A549 (cell line): ENCODE data around the gene NDEL1. TPM values are rescaled to one million over a fixed set of nuclear protein-coding genes. Genes with fewer than 3 reads are reported as not detected.

ENCODE experiments used
- ATAC-seq, 2 experiments: fragments of 200-7000 bp in 1 of 2; fragments of >200 bp in 1 of 2; cut with Nextera tagmentation in 1 of 2; cut with Tn5 transposase in 1 of 2; 3 replicates each; pipeline versions ENCODE4 v1.8.0 to v1.9.1; 2018 to 2020; ENCODE audit warnings: mild to moderate bottlenecking in 1 of 2, moderate library complexity in 1 of 2
- CTCF ChIA-PET: fragments of 300-600 bp; sonication (Branson Sonifier 250); formaldehyde crosslinking; extraction: SDS; loops from one replicate; lab custom pipeline; 2021; ENCODE audit warnings: antibody characterized with exemption, inconsistent platforms; lab: Yijun Ruan, JAX
- POLR2A ChIA-PET: fragments of 350-600 bp; formaldehyde crosslinking; extraction: SDS; loops from one replicate; lab custom pipeline; 2021; ENCODE audit warnings: antibody characterized with exemption, inconsistent platforms; lab: Yijun Ruan, JAX
- DNase-seq, 2 experiments: peaks; one replicate each; pipeline versions ENCODE4 v3.0.0 to v3.0.0-alpha.2; 2011 to 2016; ENCODE audit warnings: low read depth in 1 of 2, low spot score in 1 of 2
- FAIRE-seq: peaks from 2 replicates; lab custom pipeline; 2011; peaks lifted over from hg19 to GRCh38; lab: Jason Lieb, UNC
- H3K27ac ChIP-seq, 2 experiments: fragments of >200 bp; sonication (Bioruptor Twin); formaldehyde crosslinking; 3 replicates each; pipeline ENCODE4 v1.5.1; 2016 to 2017
- H3K4me1 ChIP-seq: fragments of >200 bp; sonication (Bioruptor Twin); formaldehyde crosslinking; 3 replicates; pipeline ENCODE4 v1.6.1; 2016
- H3K4me2 ChIP-seq: fragments of >200 bp; sonication (Bioruptor Twin); formaldehyde crosslinking; 3 replicates; pipeline ENCODE4 v1.6.1; 2016
- H3K4me3 ChIP-seq: fragments of >200 bp; sonication (Bioruptor Twin); formaldehyde crosslinking; 3 replicates; pipeline ENCODE4 v1.5.1; 2016
- H3K9me3 ChIP-seq: fragments of >200 bp; sonication (Bioruptor Twin); formaldehyde crosslinking; 3 replicates; pipeline ENCODE4 v1.6.1; 2016
- CEBPB ChIP-seq, 2 experiments: fragments of >200 bp in 1 of 2; sonication (Bioruptor Twin) in 1 of 2; formaldehyde crosslinking in 1 of 2; IDR thresholded peaks; 2 replicates each; pipeline ENCODE4 v1.6.1; 2012 to 2016
- CHD2 ChIP-seq: fragments of 150-350 bp; IDR thresholded peaks from 2 replicates; pipeline ENCODE4 v1.6.1; 2014; ENCODE audit warnings: low read length; ENCODE audit not compliant: partially characterized antibody
- CTCF ChIP-seq: fragments of >200 bp; sonication (Bioruptor Twin); formaldehyde crosslinking; IDR thresholded peaks from 3 replicates; pipeline ENCODE4 v1.5.1; 2016
- EHF ChIP-seq: fragments of 250-450 bp; sonication (Bioruptor Pico); IDR thresholded peaks from 2 replicates; pipeline ENCODE4 v1.5.0; 2020; ENCODE audit warnings: mild to moderate bottlenecking
- EP300 ChIP-seq, 2 experiments: fragments of >200 bp; sonication (Bioruptor Twin); formaldehyde crosslinking; IDR thresholded peaks; 2 replicates in 1 of 2; 3 replicates in 1 of 2; pipeline ENCODE4 v1.6.1; 2016 to 2017
- FOSB ChIP-seq: fragments of 250-450 bp; sonication (Bioruptor Pico); IDR thresholded peaks from 2 replicates; pipeline ENCODE4 v1.5.0; 2020; ENCODE audit warnings: mild to moderate bottlenecking, moderate library complexity
- FOSL2 ChIP-seq, 2 experiments: fragments of 450-650 bp in 1 of 2; fragments of >200 bp in 1 of 2; sonication (Bioruptor Twin) in 1 of 2; formaldehyde crosslinking; IDR thresholded peaks; 2 replicates each; pipeline versions ENCODE4 v1.5.0 to v1.6.1; 2016 to 2020; ENCODE audit warnings: mild to moderate bottlenecking in 1 of 2, moderate library complexity in 1 of 2
- HES2 ChIP-seq: fragments of >200 bp; sonication (Bioruptor Twin); formaldehyde crosslinking; IDR thresholded peaks from 2 replicates; pipeline ENCODE4 v1.6.1; 2016
- HEYL ChIP-seq: fragments of 250-450 bp; sonication (Bioruptor Pico); IDR thresholded peaks from 2 replicates; pipeline ENCODE4 v1.8.0; 2021; ENCODE audit warnings: mild to moderate bottlenecking, moderate library complexity
- HMGXB4 ChIP-seq: fragments of 250-450 bp; sonication (Bioruptor Pico); IDR thresholded peaks from 2 replicates; pipeline ENCODE4 v1.5.0; 2021; ENCODE audit warnings: mild to moderate bottlenecking, moderate library complexity, borderline replicate concordance
- JUNB ChIP-seq: fragments of >200 bp; sonication (Bioruptor Twin); formaldehyde crosslinking; IDR thresholded peaks from 2 replicates; pipeline ENCODE4 v1.6.1; 2016
- KDM5A ChIP-seq: fragments of 200-600 bp; sonication (generic); IDR thresholded peaks from 2 replicates; pipeline ENCODE4 v1.6.1; 2016; ENCODE audit warnings: antibody characterized with exemption, mild to moderate bottlenecking
- MYC ChIP-seq: IDR thresholded peaks from 2 replicates; pipeline ENCODE4 v1.6.1; 2012; ENCODE audit warnings: mild to moderate bottlenecking, inconsistent platforms, low read length, improper control_type of control experiment, borderline replicate concordance
- PBX3 ChIP-seq: IDR thresholded peaks from 2 replicates; pipeline ENCODE4 v1.6.1; 2012
- PHF8 ChIP-seq: fragments of 200-600 bp; sonication (generic); IDR thresholded peaks from 2 replicates; pipeline ENCODE4 v1.6.1; 2016; ENCODE audit warnings: low read depth, mild to moderate bottlenecking, antibody characterized with exemption, moderate library complexity, borderline replicate concordance
- POLR2AphosphoS2 ChIP-seq: conservative IDR thresholded peaks from 2 replicates; pipeline ENCODE4 v1.6.1; 2012; ENCODE audit warnings: low read length, improper control_type of control experiment, inconsistent platforms
- RCOR1 ChIP-seq: fragments of 150-350 bp; IDR thresholded peaks from 2 replicates; pipeline ENCODE4 v1.6.1; 2014; ENCODE audit warnings: antibody characterized with exemption, low read length, low read depth
- RNF2 ChIP-seq: fragments of 200-600 bp; sonication (generic); IDR thresholded peaks from 2 replicates; pipeline ENCODE4 v1.6.1; 2016; ENCODE audit warnings: low read depth, mild to moderate bottlenecking, antibody characterized with exemption, moderate library complexity, borderline replicate concordance
- SREBF2 ChIP-seq: fragments of 450-650 bp; IDR thresholded peaks from 2 replicates; pipeline ENCODE4 v1.6.1; 2014; ENCODE audit warnings: mild to moderate bottlenecking, moderate library complexity
- TP53 ChIP-seq: fragments of 250-450 bp; sonication (Bioruptor Pico); IDR thresholded peaks from 2 replicates; pipeline ENCODE4 v1.5.0; 2021; ENCODE audit warnings: mild to moderate bottlenecking, moderate library complexity
- ZFP36 ChIP-seq: fragments of 450-650 bp; IDR thresholded peaks from 2 replicates; pipeline ENCODE4 v1.6.1; 2014; ENCODE audit warnings: borderline replicate concordance; ENCODE audit not compliant: partially characterized antibody
- ZNF302 ChIP-seq: fragments of 250-450 bp; sonication (Bioruptor Pico); IDR thresholded peaks from 2 replicates; pipeline ENCODE4 v1.9.0; 2021; ENCODE audit warnings: inconsistent platforms, mild to moderate bottlenecking, moderate library complexity
- ZSCAN20 ChIP-seq: fragments of 250-450 bp; sonication (Bioruptor Pico); IDR thresholded peaks from 2 replicates; pipeline ENCODE4 v1.8.0; 2022; ENCODE audit warnings: mild to moderate bottlenecking, moderate library complexity
- WGBS: methylation state at CpG from one replicate; pipeline ENCODE4 v1.1.6; 2017; ENCODE audit errors: missing lambda C conversion rate; 5-methylcytosine and 5-hydroxymethylcytosine counted together
- polyA plus RNA-seq, 4 experiments: library from polyadenylated mRNA; depleted of rRNA in 3 of 4; stranded (reverse); fragments of >200 nt; fragmentation: RNase III in 1 of 4; extraction: RNeasy Plus Mini Kit Qiagen cat#74134 plus additional on column Dnase treatment in 1 of 4; gene quantifications; 2 replicates in 3 of 4; 3 replicates in 1 of 4; pipeline ENCODE4 v1.2.3, GENCODE V29; 2011 to 2017

NDEL1 gene
- polyA plus RNA-seq, 2 of the 4 experiments (the other 2 are of a cell fraction), result 53.3 to 91.0 TPM

- ATAC-seq, result no peak
- CTCF ChIA-PET, result interaction anchor here (1.0 to 2.1 kb wide), 3 partner anchors 9 to 251 kb away, joined by 3 to 6 read pairs (median 4); no protein-coding TSS in a partner anchor
- POLR2A ChIA-PET, result interaction anchor here (0.5 kb wide), 1 partner anchor 40 kb away, joined by 5 read pairs; no protein-coding TSS in a partner anchor
- WGBS, result 85% methylated on average over 13 of the region's 13 CpGs
- no peak overlapping the region for H3K4me3 ChIP-seq
- no peak for DNase-seq
- FAIRE-seq, result no peak
- no peak overlapping the region for H3K27ac ChIP-seq
- H3K4me1 ChIP-seq, result no peaks in the 10 kb centered on the region
- no peak for TF ChIP-seq JUNB
- no peak for TF ChIP-seq EP300 (IDR thresholded peaks at IDR 0.05)
- no peak for TF ChIP-seq SREBF2
- no peak overlapping the region for H3K4me2 ChIP-seq
- no peaks in the 10 kb centered on the region for H3K9me3 ChIP-seq
Measured at GRCh38 chr17:8496081-8496480, 60.4 kb downstream of the NDEL1 start.

GRCh38 chr17:8499171-8499570 is 63.5 kb downstream of the NDEL1 start:
- DNase-seq, result no peak
- peak; percentile 43 for FAIRE-seq
- POLR2A ChIA-PET, result no interaction called here
- H3K4me2 ChIP-seq, result no peak overlapping the region
- 90% methylated on average over 9 of the region's 9 CpGs for WGBS
- H3K4me3 ChIP-seq, result no peak overlapping the region
- ATAC-seq, result no peak
- H3K9me3 ChIP-seq, result no peaks in the 10 kb centered on the region
- CTCF ChIA-PET, result interaction anchor here (0.6 kb wide), 1 partner anchor 54 kb away, joined by 3 read pairs; no protein-coding TSS in a partner anchor
- TF ChIP-seq CHD2, result no peak
- no peak for TF ChIP-seq CEBPB (IDR thresholded peaks at IDR 0.05)
- TF ChIP-seq POLR2AphosphoS2, result no peak
- no peak for TF ChIP-seq FOSB
- no peak for TF ChIP-seq TP53
- TF ChIP-seq RCOR1, result no peak
- no peak for TF ChIP-seq CTCF
- TF ChIP-seq FOSL2 (IDR thresholded peaks at IDR 0.05), result no peak
- no peak for TF ChIP-seq FOSL2 (CRISPR knock-in tag; IDR thresholded peaks at IDR 0.05)
- no peak for TF ChIP-seq PHF8
- TF ChIP-seq ZFP36, result no peak
- no peak for TF ChIP-seq MYC
- TF ChIP-seq ZSCAN20 (CRISPR knock-in tag), result no peak
- no peaks in the 10 kb centered on the region for H3K4me1 ChIP-seq
- H3K27ac ChIP-seq, result no peak overlapping the region

- ATAC-seq, result no peak
- no peak for FAIRE-seq
- Histone ChIP-seq H3K9me3 (no peaks in the 10 kb centered on the region), H3K4me2 (no peak overlapping the region)
- POLR2A ChIA-PET, result no interaction called here
- CTCF ChIA-PET, result no interaction called here
- no peak for DNase-seq
- WGBS, result 90% methylated on average over 5 of the region's 5 CpGs
- TF ChIP-seq CHD2 (no peak), KDM5A (no peak), FOSB (no peak), HMGXB4 (CRISPR knock-in tag) (no peak), ZFP36 (no peak), HEYL (no peak), FOSL2 (IDR thresholded peaks at IDR 0.05) (no peak), FOSL2 (CRISPR knock-in tag; IDR thresholded peaks at IDR 0.05) (no peak), EP300 (IDR thresholded peaks at IDR 0.05) (no peak), PBX3 (no peak), HES2 (no peak), RNF2 (no peak), EHF (CRISPR knock-in tag) (no peak), RCOR1 (no peak), POLR2AphosphoS2 (no peak), ZNF302 (CRISPR knock-in tag) (no peak)
- TF ChIP-seq, all 56 proteins: peak for 0
- H3K4me1 ChIP-seq, result no peaks in the 10 kb centered on the region
- H3K4me3 ChIP-seq, result no peak overlapping the region
- no peak overlapping the region for H3K27ac ChIP-seq
Measured at GRCh38 chr17:8499614-8500013, 63.9 kb downstream of the NDEL1 start.
